GM19372 (cell line): ENCODE measurements around the gene ELK4.

ENCODE experiments used
- ATAC-seq: cut with Tn5 transposase; IDR thresholded peaks from one replicate; pipeline ENCODE4 v1.9.1; 2021; ENCODE audit warnings: mild to moderate bottlenecking, low read depth, moderate library complexity; ENCODE audit not compliant: unreplicated experiment

Gene ELK4

GRCh38 chr1:205584732-205585131, 47.1 kb downstream of the ELK4 start:
- ATAC-seq = no peak

GRCh38 chr1:205583461-205584130, 48.2 kb downstream of the ELK4 start:
- ATAC-seq = no peak

DNA sequence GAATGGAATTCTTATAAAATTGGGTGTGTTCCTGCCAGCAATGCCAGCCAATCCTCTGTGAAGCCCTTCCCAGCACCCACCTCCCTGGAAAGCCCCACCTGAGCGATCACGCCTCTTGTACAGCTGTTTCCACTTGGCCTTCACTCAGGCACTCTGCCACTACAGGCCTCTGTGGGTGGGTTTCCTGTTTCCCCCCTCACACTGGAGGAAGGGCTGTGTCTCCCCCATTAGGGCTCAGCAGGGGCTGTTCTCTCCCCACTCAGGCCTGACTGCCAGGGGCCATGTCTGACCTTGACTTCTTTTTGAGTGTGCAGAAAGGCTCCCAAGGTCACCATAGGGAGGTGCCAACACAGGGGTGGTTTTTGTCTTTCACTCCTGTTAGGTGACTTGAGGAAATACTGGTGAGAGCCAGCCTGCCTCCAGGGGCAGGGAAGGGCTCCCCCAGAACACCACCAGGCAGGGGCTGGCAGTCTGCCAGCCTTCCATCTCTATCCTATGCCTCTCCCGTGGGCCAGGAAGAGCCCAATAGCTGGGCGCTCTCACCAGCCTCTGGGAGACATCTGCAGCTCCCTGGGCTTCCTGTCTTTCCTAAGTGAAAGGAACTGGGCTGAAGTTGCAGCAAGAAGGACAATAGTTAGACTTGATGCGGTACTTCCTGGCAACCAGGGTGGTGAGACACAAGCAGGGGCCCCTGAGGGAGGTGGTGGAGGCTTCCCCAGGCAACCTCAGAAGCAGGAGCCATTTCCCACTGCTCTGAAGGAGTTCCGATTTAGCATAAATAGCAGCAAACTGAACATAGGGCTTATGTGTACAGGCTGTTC, 49.1 kb downstream of the ELK4 start:
- ATAC-seq = no peak

- ATAC-seq = no peak
Measured at GRCh38 chr1:205582046-205582445, 49.8 kb downstream of the ELK4 start.

DNA sequence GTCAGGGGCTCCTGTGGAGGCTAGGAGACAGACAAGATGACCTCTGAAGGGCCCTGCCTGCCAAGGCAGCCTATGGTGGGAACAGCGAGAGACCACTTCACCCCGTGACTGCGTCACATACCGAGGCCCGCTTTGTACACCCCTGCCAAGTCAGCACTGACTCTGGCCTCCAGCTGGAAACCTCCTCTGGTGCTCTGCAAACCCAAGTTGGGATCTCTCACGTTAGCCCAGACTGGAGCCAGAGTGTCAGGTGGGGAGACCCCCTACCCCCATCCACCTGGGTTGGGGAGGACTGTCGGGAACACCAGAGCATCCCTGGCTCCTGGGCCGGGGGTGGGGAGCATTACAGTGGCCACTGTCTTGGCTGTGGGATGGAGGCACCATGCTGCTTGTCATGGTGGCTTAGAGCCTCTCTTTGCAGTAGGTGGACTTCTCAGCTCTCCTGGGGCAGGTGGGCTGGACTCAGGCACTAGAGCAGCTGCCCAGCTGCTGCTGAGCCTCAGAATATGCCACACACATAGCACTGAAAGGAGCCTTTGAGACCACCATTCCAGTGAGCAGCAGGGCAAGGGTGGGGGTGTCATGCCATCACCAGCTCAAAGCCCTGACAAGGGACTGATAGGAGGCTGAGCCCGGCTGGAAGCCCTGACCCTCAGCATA, 50.4 kb downstream of the ELK4 start:
- no peak for ATAC-seq

- ATAC-seq = no peak
Measured at GRCh38 chr1:205580923-205581180, 51.0 kb downstream of the ELK4 start.

DNA sequence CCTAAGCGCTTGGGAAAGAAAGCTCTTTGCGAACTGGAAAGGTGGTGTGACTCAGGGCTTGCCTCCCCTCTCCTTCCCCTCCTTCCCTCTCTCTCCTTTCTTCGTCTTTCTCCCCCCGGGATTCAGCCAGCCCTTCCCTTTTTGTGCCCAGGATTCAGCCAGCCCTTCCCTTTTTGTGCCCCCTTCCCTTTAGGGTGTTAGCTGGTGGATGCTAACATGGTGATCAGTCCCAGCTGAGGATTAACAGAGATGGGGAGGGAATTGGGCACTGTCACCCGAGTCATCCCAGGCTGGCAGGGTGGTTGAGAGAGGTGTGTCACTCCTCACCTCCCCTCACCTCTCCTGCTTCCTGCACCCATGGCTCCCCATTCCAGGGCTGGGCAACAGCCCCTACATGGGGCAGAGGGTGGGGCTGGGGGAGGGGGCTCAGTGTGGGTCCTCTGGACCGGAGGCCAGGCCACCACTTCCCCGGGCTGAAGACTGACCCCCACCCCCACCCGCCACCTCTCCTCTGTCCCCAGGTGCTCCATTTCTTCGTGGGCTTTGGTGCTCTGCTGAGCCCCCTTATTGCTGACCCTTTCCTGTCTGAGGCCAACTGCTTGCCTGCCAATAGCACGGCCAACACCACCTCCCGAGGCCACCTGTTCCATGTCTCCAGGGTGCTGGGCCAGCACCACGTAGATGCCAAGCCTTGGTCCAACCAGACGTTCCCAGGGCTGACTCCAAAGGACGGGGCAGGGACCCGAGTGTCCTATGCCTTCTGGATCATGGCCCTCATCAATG, 51.5 kb downstream of the ELK4 start:
- no peak for ATAC-seq

DNA sequence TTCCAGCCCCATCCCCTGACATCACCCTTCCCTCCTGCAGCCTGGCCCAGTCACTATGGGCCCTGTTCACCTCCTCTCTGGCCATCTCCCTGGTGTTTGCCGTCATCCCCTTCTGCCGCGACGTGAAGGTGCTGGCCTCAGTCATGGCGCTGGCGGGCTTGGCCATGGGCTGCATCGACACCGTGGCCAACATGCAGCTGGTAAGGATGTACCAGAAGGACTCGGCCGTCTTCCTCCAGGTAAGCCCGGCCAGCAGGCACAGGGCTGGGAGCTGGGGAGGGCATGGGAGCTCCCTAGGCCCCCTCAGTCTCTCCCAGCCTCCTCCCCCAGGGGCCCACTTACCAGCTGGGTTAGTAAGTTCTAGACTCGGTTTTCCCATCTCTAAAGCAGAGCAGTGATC, 52.1 kb downstream of the ELK4 start:
- no peak for ATAC-seq

DNA sequence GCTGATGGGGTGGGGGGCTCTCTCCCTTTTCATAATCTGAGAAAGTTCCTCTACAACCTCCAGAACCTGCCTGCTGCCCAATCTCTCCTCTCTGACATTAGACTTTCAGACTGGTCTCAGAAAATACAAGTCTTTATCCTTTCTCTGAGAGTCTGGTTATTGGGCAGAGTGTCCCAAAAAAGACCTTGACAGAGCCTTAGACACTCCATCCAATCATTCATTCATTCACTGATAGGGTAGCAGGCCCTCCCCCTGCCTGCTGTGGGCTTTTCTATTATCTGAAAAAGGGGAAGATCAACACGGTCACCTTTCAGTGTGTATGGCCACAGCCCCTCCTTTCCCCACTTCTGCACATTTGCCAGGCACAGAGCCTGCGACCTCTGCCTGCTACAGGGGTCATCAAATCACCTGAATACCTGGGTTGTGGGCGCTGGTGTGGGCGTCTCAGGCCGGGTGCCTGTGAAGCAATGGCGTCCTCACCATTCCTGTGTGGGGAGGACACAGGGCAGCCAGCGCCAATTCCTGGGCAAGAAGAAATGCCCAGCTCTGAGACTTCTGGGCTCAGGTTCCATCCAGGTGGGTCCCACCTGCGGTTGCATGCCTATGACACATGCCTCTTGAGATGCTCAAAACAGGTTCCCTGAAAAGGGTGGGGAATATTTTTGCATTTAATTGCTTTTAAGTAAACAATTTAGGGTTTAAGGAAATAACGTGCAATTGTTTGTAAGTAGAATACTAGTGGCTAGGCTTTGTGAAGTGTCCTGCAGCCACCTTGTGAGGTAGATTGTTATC, 52.8 kb downstream of the ELK4 start:
- no peak for ATAC-seq

DNA sequence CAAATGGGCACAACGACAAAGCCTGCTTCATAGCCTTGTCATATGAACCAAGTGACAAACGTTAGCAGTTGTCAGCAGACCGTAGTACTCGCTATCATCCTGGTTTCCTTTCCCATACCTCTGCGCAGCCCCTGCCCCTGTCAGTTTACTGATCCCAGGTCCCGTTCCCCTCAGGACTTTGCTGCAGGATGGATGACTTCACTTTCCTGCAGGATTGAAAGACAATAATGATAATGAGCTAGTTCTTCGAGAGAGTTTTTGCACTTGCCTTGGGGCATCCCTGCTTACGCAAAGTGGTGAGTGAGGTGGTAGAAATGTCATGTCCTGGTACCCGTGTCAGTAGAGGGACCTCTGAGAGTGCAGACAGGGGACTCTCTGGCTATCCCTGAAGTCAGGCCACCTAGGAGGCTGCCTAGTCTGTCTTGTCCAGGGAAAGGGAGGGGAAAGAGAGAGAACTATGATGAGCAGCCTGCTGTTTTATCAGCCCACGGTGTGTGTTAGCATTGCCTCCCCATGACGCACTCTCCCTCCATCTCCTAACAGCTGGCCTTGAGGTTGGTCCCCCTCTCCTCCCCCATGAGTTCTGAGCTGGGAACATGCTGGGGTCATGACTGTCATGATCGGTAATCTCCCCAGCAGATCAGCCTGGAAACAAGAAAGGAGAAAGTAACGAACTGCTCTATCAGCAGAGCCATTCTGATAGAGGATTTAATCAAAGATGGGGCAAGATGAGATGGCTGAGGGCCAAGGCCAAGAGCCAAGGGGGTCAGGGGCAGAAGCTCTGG, 53.7 kb downstream of the ELK4 start:
- no peak for ATAC-seq

DNA sequence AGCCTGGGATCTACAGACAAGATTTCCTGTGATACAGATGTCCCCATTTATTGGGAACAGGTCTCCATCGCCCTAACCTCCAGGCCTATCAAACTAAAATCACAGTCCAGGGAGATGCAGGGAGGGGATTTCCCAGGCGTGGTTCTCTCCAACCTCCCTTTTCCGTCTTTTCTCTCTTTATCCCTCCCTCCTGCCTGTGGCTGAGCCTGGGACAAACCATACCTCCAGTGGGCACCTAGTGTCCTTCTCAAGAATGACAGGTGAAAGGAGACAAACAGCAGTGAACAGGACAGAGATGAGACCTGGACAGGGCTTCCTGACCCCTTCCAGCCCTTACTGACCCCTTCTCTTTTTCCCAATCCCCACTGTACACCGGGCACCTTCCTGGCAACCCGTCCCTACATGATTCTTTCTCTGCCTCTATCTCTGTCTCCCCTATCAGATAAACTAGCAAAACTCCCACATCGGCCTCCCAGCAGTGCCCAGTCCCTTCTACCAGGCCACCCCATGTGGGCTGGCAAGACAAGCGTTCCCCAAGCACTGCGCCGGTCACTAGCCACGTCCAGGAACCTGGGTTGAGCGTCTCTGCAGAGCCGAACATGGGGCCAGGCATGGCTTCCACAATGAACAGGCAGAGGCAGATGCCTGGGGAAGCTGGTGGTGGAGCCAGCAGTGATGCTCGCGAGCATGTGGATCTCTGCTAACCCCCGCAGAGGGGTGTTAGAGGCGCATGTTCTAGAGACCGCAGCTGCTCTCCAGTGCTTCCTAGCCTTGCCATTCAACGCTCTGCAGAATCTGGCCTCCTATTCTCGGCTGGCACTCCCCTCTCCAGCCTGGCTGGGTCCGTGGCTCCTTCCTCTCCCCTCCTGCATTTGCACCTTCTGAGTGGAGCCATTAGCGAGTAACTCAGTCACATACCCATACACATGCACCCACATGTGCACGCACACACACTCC, 54.7 kb downstream of the ELK4 start:
- no peak for ATAC-seq

DNA sequence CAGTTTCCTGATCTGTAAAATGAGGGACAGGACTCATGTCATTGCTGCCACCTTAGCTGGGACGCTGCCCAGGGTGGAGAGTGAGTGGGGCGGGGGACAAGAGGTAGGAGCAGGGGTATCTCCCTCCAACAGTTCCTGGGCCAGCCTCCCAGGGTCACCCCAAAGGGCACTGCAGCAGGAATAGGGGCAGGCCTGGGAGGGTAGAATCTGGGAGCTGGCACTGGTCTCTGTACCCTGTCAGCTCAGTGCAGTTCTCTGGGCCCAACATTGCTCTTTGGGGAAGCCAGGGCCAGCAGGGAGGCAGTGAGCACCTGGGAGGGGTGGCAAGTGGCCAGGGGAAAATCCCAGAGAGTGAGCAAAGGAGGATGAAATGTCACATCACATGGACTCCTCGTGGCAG, 55.8 kb downstream of the ELK4 start:
- ATAC-seq = no peak

- ATAC-seq = no peak
Measured at GRCh38 chr1:205575294-205575885, 56.4 kb downstream of the ELK4 start.

DNA sequence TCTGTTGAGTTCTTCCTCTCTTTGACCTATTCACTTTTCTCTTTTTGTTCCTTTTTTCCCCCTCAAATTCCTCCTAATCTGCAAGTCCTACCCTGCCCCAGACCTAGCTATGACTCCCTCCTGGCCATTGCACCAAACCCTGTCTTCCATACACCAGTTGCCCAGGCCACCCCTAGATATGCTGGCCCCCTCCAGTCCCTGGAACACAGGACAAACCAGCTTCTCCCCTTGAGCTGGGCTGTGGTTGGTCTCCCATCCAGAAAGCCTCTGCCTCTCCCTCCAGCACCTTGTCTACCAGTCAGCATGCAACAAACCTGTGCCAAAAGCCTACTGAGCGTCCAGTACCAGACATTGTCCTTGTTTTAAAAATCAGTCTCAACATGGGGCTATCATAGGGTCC, 59.4 kb downstream of the ELK4 start:
- no peak for ATAC-seq

DNA sequence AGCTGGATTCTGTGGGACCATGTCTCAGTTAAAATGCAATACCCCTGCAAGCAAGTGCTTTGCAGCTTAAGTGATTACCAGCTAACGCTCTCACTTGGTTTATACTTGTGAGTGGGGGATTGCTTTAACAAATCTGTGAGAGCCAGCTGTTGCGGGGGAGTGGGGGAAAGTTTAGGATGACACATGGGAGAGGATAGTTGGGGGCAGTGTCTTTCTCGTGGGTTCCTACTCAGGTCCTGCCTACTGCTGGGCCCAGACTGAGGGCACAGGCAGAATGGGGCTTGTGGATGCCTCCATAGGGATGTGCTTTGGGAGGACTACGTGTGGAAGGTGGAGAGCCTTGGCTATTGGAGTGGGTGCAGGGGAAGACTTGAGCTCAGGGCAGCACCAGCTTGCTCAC, 60.1 kb downstream of the ELK4 start:
- no peak for ATAC-seq

DNA sequence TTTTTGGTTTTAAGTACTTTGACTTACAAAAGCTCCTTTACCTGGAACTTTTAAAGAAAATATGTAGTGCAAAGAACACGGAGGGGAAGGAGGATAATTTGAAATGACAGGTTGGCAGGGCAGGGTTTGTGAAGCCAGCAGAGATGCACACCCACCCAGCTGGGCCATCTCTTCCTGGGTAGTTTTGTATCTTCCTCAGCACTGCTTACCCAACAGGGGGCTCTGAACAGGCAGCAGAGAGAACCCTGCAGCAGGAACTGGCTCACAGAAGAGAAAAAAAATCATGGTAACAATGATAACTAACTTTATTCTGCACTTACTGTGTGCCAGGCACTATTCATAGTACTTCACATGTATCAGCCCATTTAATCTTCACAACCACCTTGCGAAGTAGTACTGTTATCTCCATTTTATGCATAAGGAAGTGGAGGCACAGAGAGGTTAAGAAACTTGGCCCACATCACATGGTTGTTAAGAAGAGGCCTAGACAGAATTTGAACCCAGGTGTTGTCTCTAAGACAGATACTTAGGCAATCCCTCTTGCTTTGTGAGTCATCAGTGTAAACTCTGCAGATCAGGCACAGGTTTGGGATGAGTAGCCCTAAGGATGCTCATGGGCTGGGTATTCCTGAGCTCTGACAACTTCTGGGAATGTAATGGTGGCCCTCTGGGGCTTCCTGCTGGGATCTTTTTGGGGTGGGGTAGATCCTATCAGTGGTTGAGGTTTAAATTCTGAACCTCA, 60.8 kb downstream of the ELK4 start:
- ATAC-seq = no peak

DNA sequence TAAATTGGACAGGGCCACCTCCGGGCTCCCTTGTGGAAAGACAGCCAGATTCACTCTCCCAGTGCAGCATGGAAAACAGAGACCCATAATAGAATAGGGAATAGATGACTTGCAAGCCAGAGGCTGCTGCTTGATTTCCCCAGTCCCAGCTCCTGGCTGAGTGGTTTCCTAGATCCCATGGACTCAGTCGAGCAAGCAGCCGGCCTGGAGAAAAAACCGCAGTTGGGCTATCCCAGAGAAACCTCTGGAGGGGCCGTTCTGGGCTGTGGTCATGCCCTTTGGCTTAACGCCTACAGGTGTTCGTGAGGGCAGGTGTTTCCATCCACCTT, 61.7 kb downstream of the ELK4 start:
- no peak for ATAC-seq
